Loucy (cell line): ENCODE measurements around the gene ETV3L.

Experiments
- CTCF ChIP-seq: fragments of 200-600 bp; sonication (generic); conservative IDR thresholded peaks from 2 replicates; pipeline ENCODE4 v1.5.1; 2014; ENCODE audit warnings: mild to moderate bottlenecking, antibody characterized with exemption, low read length
- EZH2phosphoT487 ChIP-seq: fragments of 200-600 bp; IDR thresholded peaks from 2 replicates; pipeline ENCODE4 v1.6.1; 2018; ENCODE audit warnings: antibody characterized with exemption, mild to moderate bottlenecking, moderate library complexity, borderline replicate concordance

DNA sequence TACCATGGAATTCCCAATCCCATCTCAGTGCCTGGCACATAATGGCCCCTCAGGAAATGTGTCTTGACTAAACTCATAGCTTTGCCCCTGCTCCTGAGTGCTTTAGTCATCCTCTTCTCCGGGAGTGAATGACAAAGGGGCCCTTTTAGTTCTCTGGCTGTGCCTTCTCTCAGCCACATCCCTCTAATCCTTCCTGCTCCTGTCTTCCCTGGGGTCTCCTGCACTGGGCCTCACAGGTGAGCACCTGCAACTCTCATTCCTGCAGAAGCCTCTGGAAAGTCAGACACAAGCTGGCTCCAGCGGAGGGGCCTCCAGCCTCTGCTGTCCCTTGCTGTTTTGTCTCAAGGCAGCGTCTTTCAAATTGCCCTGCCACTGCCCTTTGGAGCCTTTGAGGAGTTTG lies 14.0 kb upstream of the ETV3L start:
- TF ChIP-seq CTCF: no peak
- TF ChIP-seq EZH2phosphoT487: no peak
